ENCODE results near the gene KYAT1. TPM values are rescaled to one million over a fixed set of nuclear protein-coding genes. Genes with fewer than 3 reads are reported as not detected.

The KYAT1 gene
- total RNA-seq (ENCODE audit: low replicate concordance), result 4.8 and 9.0 TPM in 2 replicates

DNA sequence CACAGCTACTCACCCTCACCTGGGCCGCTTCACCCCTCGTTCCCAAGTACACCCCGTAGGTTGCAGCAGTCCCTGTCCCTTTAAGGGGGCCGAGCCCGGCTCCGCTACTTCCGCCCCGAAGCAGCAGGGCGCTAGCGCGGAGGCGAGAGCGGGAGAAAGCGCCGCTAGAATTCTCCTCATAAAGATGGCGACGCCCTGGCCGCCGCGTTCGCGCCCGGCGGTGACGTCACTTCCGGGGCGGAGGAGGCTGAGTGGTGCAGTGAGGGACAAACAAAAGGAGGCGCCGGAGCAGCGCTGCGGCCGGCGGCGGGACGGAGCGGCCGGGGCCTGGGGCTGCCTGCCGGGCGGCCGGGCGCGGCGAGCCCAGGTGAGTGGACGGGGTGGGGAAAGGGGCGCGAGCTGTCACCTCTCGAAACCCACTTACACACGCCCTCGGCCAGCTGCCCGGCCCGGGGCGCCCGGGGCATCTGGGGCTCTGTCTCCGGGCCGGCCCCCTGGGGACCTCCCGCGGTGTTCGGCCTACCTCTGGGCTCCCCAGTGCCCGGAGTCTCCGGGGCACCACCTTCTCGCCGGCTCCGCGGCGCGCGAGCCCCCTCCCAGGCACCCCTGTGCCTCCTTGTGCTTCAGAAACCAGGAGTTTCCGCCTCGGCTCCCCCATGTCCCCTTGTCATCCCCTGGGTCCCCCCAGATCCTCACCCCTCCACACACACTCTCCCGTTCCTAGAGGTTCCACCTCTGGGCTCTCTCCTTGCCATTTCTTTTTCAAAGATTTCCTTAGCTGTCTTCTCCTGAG lies at the start of gene KYAT1, which contains the start of gene LRRC8A:
Gene KYAT1, minus strand, starts transcription at position 67 of the 793 bp plus-strand sequence. CDS start 36,545 bp downstream, outside the sequence.
Gene LRRC8A, plus strand, starts transcription at position 250 of the 793 bp plus-strand sequence. CDS start 25,032 bp downstream, outside the sequence.

DNA sequence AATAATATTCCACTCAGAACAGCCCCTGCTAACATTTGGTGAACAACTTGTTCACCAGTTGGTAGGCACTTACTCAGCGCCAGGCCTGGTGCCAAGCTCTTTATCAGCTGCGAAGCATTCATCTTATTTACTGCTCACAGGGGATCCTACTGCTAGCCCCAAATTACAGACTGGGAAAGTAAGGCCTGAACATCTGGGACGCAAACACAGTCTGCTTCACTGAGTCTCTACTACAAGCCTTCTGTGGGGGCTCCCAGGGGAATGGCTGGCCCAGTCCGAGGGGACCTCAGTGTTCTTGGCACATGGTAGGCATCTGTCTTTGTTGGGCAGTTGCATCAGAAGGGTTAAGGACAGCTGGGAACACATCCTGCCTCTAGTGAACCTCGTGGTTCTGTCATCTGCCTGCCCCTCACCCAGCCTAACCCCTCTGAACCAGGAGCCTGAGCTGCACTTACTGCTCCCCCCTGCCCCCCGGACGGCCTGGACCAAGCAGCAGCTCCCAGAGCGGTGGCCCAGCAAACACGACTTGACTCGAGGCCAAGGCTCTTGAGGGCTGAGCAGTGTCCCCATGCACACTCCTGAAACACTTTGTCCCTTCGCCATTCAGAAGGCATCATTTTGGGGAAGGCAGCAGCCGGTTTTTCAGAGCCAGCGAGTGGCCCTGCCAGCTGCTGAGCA lies 38.8 kb upstream of the KYAT1 start, which contains the start of gene PHYHD1:
Gene PHYHD1, plus strand, starts transcription at position 602 of the 678 bp plus-strand sequence. CDS start 1,342 bp downstream, outside the sequence.

DNA sequence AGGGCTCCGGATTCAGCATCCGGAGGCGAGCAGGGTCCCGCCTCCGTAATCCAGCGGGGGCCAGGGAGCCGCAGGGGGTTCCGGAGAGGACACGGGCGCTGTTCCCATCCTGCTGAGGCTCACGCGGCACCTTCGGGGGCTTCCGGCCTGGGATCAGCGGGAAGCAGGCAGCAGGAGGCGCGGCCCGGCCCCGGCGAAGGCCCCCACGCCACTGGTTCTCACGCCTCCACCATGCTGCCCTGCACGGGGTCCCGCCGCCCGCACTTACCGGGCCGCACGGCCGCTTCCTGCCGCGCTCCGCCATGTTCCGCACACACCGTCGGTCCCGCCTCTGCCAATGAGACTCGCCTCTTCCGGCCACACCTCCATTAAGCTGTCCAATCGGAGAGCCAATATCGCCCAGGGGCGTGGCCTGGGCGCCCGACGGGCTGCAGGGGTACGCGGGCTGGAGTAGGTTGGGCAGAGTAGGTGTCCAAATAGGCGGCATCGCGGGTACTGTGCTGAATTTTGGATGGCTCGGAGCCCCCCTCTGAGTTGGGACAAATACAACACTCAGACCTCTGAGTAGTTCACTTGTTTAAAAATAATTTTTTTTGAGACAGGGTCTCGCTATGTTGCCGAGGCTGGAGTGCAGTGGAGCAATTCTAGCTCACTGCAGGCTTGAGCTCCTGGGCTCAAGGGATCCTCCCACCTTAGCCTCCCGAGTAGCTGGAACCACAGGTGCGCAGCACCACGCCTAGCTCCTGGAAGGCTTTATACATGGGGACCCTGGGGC lies 52.1 kb downstream of the KYAT1 start, which contains the start of gene SPOUT1:
Gene SPOUT1, minus strand, starts transcription at position 318 of the 775 bp plus-strand sequence. Its CDS starts 14 bp downstream, at position 304.

DNA sequence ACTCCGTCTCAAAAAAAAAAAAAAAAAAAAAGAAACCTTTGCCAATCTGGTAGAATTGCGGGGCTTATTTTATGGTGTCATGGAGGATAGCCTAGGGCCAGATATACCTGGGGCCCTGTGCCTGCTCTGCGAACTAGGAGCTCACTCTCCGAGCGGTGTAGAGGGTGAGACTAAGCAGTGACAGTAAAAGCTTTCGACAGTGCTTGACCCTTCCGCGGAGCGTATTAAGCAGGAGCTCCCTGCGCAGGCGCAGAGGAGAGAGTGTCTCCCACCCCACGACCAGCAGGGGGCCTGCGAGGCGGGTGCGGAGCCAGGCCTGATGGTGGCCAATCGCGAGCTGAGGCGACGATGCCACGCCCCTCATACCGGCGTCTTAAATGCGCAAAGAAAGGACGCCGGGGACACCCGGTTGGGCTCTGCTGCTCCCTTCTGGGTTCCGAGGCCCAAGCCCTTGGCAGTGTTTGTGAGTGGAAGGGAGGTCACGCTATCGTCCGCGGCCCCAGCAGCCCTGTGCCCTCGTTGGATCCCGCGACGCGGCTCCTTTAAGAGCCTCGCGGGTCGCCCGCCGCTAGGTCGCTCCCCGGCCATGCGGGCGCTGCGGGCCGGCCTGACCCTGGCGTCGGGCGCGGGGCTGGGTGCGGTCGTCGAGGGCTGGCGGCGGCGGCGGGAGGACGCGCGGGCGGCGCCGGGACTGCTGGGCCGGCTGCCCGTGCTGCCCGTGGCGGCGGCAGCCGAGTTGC lies 63.5 kb downstream of the KYAT1 start, which contains the start of gene ENDOG:
Gene ENDOG, plus strand, starts transcription at position 402 of the 740 bp plus-strand sequence. Its CDS starts 185 bp downstream, at position 587.

DNA sequence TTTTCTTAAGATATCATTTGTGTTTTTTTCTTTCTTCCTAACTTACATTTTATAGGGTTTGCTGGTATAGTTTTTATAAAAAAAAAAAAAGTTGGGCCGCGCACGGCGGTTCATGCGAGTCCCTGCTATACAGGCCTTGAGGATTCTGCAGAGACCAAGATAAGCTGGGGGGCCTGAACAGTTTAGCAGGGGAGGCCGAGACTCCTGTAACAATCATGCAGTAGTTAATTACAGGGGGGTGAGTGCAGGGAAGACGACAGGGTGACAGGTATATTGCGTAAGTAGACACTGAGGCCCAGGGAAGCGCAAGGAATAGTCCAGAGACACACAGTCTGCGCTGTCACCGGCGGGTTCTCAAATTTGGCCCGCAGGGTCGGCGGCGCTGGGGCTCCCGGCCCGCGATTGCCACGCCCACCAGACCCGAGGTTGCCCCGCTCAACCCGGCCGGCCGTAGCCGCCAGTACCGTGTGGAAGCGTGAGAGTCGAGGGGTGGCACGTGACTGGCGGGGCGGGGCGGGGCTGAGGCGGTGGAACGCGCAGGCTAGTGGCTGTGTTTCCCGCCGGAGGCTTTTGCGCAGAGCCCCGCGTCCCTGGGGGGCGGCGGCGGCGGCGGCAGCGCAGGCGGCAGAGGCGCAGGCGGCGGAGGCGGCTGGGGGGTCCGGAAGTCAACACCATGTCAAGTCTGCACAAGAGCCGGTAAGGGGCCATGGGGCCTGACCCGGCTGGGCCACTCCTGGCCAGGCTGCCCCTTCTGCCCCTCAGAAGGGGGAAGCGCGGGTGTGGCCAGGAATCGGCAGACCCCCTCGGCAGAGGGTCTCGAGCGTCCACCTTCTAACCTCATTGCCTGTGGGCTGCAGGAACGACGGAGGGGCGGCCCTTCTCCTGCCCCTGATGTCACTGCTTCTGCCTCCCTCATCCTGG lies 94.8 kb downstream of the KYAT1 start, which contains the start of gene TBC1D13:
Gene TBC1D13, plus strand, starts transcription at position 573 of the 921 bp plus-strand sequence. Its CDS starts 101 bp downstream, at position 674.

Other genes with a start within 250 kb of the KYAT1 start
- gene DYNC2I2, start 225.1 kb downstream of the KYAT1 start, total RNA-seq (ENCODE audit: low replicate concordance), result 30.4 and 43.5 TPM in 2 replicates
- 504 and 813 TPM in 2 replicates for gene SET, start 192.7 kb downstream of the KYAT1 start, total RNA-seq (ENCODE audit: low replicate concordance)
- 0.35 and 1.4 TPM in 2 replicates for gene PKN3, start 179.4 kb downstream of the KYAT1 start, total RNA-seq (ENCODE audit: low replicate concordance)
- gene ZDHHC12, start 157.8 kb downstream of the KYAT1 start, total RNA-seq (ENCODE audit: low replicate concordance), result 19.3 and 28.6 TPM in 2 replicates
- gene ZER1, start 110.0 kb downstream of the KYAT1 start, total RNA-seq (ENCODE audit: low replicate concordance), result 12.3 and 17.9 TPM in 2 replicates
- gene TBC1D13, start 94.7 kb downstream of the KYAT1 start, total RNA-seq (ENCODE audit: low replicate concordance), result 8.4 and 9.2 TPM in 2 replicates
- gene ENDOG, start 63.5 kb downstream of the KYAT1 start, total RNA-seq (ENCODE audit: low replicate concordance), result 16.0 and 25.9 TPM in 2 replicates
- 10.8 and 12.9 TPM in 2 replicates for gene SPOUT1, start 52.2 kb downstream of the KYAT1 start, total RNA-seq (ENCODE audit: low replicate concordance)
- gene LRRC8A, start 183 bp upstream of the KYAT1 start, total RNA-seq (ENCODE audit: low replicate concordance), result 38.6 and 39.5 TPM in 2 replicates
- gene PHYHD1, start 39.0 kb upstream of the KYAT1 start, total RNA-seq (ENCODE audit: low replicate concordance), result 6.1 and 15.3 TPM in 2 replicates
- 19.7 and 20.4 TPM in 2 replicates for gene DOLK, start 65.7 kb upstream of the KYAT1 start, total RNA-seq (ENCODE audit: low replicate concordance)
- gene NUP188, start 65.7 kb upstream of the KYAT1 start, total RNA-seq (ENCODE audit: low replicate concordance), result 41.8 and 56.3 TPM in 2 replicates
- gene SH3GLB2, start 146.4 kb upstream of the KYAT1 start, total RNA-seq (ENCODE audit: low replicate concordance), result 22.0 and 31.5 TPM in 2 replicates
- 12.4 and 20.1 TPM in 2 replicates for gene MIGA2, start 154.7 kb upstream of the KYAT1 start, total RNA-seq (ENCODE audit: low replicate concordance)
- 5.1 and 9.2 TPM in 2 replicates for gene DOLPP1, start 199.2 kb upstream of the KYAT1 start, total RNA-seq (ENCODE audit: low replicate concordance)
- gene CRAT, start 228.8 kb upstream of the KYAT1 start, total RNA-seq (ENCODE audit: low replicate concordance), result 30.8 and 39.4 TPM in 2 replicates
- gene PTPA, start 229.5 kb upstream of the KYAT1 start, total RNA-seq (ENCODE audit: low replicate concordance), result 74.3 and 111 TPM in 2 replicates

Measured in smooth muscle cell of the coronary artery (primary cell).